ENCODE measurements around the gene SEZ6L.
A peak's percentile ranks its signal among the peaks of the same experiment; 100 is the strongest.
"Not testable (repeated sequence)": the region's sequence is repeated elsewhere in the genome, so short reads cannot be mapped to it uniquely, and the experiment has no call there.

SEZ6L gene

GRCh38 chr22:26393929-26394328, 224.7 kb downstream of the SEZ6L start:
- no peak for DNase-seq

- DNase-seq: no peak
These were observed 225.5 kb downstream of the SEZ6L start for GRCh38 chr22:26394777-26395176.

- DNase-seq: no peak
These were observed 226.7 kb downstream of the SEZ6L start for GRCh38 chr22:26395926-26396325.

GRCh38 chr22:26398741-26399153, 229.5 kb downstream of the SEZ6L start:
- no peak for DNase-seq

- no peak for DNase-seq
These were observed 230.0 kb downstream of the SEZ6L start for GRCh38 chr22:26399289-26399688.

- DNase-seq: no peak
These were observed 232.5 kb downstream of the SEZ6L start for GRCh38 chr22:26401726-26402125.

GRCh38 chr22:26404851-26405421, 235.7 kb downstream of the SEZ6L start:
- no peak for DNase-seq

- DNase-seq: no peak
These were observed 236.9 kb downstream of the SEZ6L start for GRCh38 chr22:26406118-26406517.

GRCh38 chr22:26408562-26409220, 239.4 kb downstream of the SEZ6L start:
- not testable (repeated sequence) for DNase-seq

- peak; percentile 4 for DNase-seq
These were observed 240.6 kb downstream of the SEZ6L start for GRCh38 chr22:26409719-26410335.

GRCh38 chr22:26410386-26410785, 241.1 kb downstream of the SEZ6L start:
- no peak for DNase-seq

- peak; percentile 10 for DNase-seq
These were observed 245.1 kb downstream of the SEZ6L start for GRCh38 chr22:26414347-26414746.

- DNase-seq: no peak
These were observed 247.0 kb downstream of the SEZ6L start for GRCh38 chr22:26416256-26416655.

- no peak for DNase-seq
These were observed 247.5 kb downstream of the SEZ6L start for GRCh38 chr22:26416670-26417276.

- no peak for DNase-seq
These were observed 248.1 kb downstream of the SEZ6L start for GRCh38 chr22:26417406-26417805.

GRCh38 chr22:26418620-26419019, 249.4 kb downstream of the SEZ6L start:
- peak; percentile 63 for DNase-seq

GRCh38 chr22:26426924-26427323, 257.7 kb downstream of the SEZ6L start:
- DNase-seq: no peak

- DNase-seq: peak; percentile 42
These were observed 259.5 kb downstream of the SEZ6L start, which contains the start of gene ASPHD2 for GRCh38 chr22:26428515-26429457. TSS of gene ASPHD2 (plus strand) at chr22:26429260. CDS start at chr22:26433616, 4,356 bp downstream.

- no peak for DNase-seq
These were observed 260.4 kb downstream of the SEZ6L start for GRCh38 chr22:26429458-26430286.

GRCh38 chr22:26430600-26430999, 261.3 kb downstream of the SEZ6L start:
- no peak for DNase-seq

GRCh38 chr22:26431261-26431995, 262.2 kb downstream of the SEZ6L start:
- DNase-seq: no peak

Data from DMS79 treated with DMSO at 0.1 percent for 48 hours (cell line).